B cell (primary cell): ENCODE data around the gene ATP5F1B. TPM values are rescaled to one million over a fixed set of nuclear protein-coding genes. Genes with fewer than 3 reads are reported as not detected.

Experiments
- ATAC-seq: fragments of 200-7000 bp; cut with Tn5 transposase; one replicate; pipeline ENCODE4 v1.10.0; 2021; ENCODE audit warnings: low read depth, mild to moderate bottlenecking, moderate number of reproducible peaks, moderate library complexity
- CTCF ChIA-PET: fragments of 350-600 bp; sonication (Branson Sonifier 250); formaldehyde crosslinking; loops from one replicate; lab custom pipeline; 2021; ENCODE audit warnings: antibody characterized with exemption, inconsistent platforms; lab: Charles Lee
- POLR2A ChIA-PET: fragments of 350-600 bp; sonication (Branson Sonifier 250); formaldehyde crosslinking; loops from one replicate; lab custom pipeline; 2021; ENCODE audit warnings: antibody characterized with exemption; lab: Charles Lee
- DNase-seq: peaks from one replicate; pipeline ENCODE4 v3.0.0; 2013
- H2AFZ ChIP-seq: 2 replicates; pipeline ENCODE4 v1.6.1; 2012; ENCODE audit warnings: mild to moderate bottlenecking, low read depth, low read length; ENCODE audit not compliant: insufficient read depth, poor library complexity, severe bottlenecking
- H3K27ac ChIP-seq, 2 donors: 1 replicate in 1 of 2; 2 replicates in 1 of 2; pipeline ENCODE4 v1.5.1; 2012 to 2013; ENCODE audit warnings: low read length in 2 of 2, mild to moderate bottlenecking in 2 of 2, moderate library complexity in 1 of 2
- H3K27me3 ChIP-seq, 4 experiments: fragments of 200-600 bp in 1 of 4; sonication (generic) in 1 of 4; replicated peaks in 1 of 4; 1 replicate in 2 of 4; 2 replicates in 2 of 4; pipeline versions ENCODE4 v1.6.1 to v1.7.0; 2013 to 2016; ENCODE audit warnings: low read length in 3 of 4, mild to moderate bottlenecking in 2 of 4, mixed read lengths in 1 of 4, moderate library complexity in 1 of 4; ENCODE audit not compliant: insufficient read depth in 4 of 4, control insufficient read depth in 3 of 4; ENCODE audit errors: control extremely low read depth in 1 of 4
- H3K36me3 ChIP-seq, 2 experiments: replicated peaks in 1 of 2; 1 replicate in 1 of 2; 2 replicates in 1 of 2; pipeline versions ENCODE4 v1.6.1 to v1.7.1; 2013; ENCODE audit warnings: low read length in 1 of 2; ENCODE audit not compliant: insufficient read depth in 2 of 2, control insufficient read depth in 1 of 2; ENCODE audit errors: control extremely low read depth in 1 of 2, extremely low read depth in 1 of 2
- H3K4me1 ChIP-seq, 2 donors: fragments of 200-600 bp in 1 of 2; sonication (generic) in 1 of 2; 1 replicate in 1 of 2; 2 replicates in 1 of 2; pipeline versions ENCODE4 v1.5.1 to v1.6.1; 2013 to 2017; ENCODE audit warnings: low read length in 2 of 2; ENCODE audit not compliant: control insufficient read depth in 2 of 2, insufficient read depth in 2 of 2
- H3K4me2 ChIP-seq: replicated peaks from 2 replicates; pipeline ENCODE3; 2012; ENCODE audit warnings: mild to moderate bottlenecking, low read depth, low read length; ENCODE audit not compliant: poor library complexity, severe bottlenecking
- H3K4me3 ChIP-seq, 5 experiments: fragments of 200-600 bp in 1 of 5; sonication (generic) in 1 of 5; 1 replicate in 3 of 5; 2 replicates in 2 of 5; pipeline versions ENCODE4 v1.5.1 to v1.7.0; 2011 to 2016; ENCODE audit warnings: low read length in 4 of 5, mild to moderate bottlenecking in 4 of 5, low read depth in 2 of 5, control low read depth in 1 of 5, moderate library complexity in 1 of 5; ENCODE audit not compliant: insufficient read depth in 1 of 5; ENCODE audit errors: control extremely low read depth in 1 of 5, extremely low read depth in 1 of 5
- H3K79me2 ChIP-seq: fragments of 200-600 bp; sonication (generic); one replicate; pipeline ENCODE4 v1.6.0; 2016; ENCODE audit warnings: low read length; ENCODE audit not compliant: control insufficient read depth, insufficient read depth
- H3K9ac ChIP-seq: fragments of 200-600 bp; sonication (generic); 2 replicates; pipeline ENCODE4 v1.6.1; 2017; ENCODE audit warnings: mild to moderate bottlenecking, low read length, moderate library complexity
- H3K9me3 ChIP-seq, 3 donors: one replicate each; pipeline versions ENCODE4 v1.6.1 to v1.7.1; 2013; ENCODE audit warnings: low read length in 2 of 3; ENCODE audit not compliant: control insufficient read depth in 2 of 3, insufficient read depth in 1 of 3; ENCODE audit errors: control extremely low read depth in 1 of 3
- H4K20me1 ChIP-seq: 2 replicates; pipeline ENCODE4 v1.6.0; 2012; ENCODE audit warnings: mild to moderate bottlenecking, low read length; ENCODE audit not compliant: insufficient read depth, control insufficient read depth, poor library complexity, severe bottlenecking
- H3K27ac Mint-ChIP-seq: one replicate; pipeline ENCODE4 v1.8.0; 2021; ENCODE audit warnings: mixed read lengths
- H3K27me3 Mint-ChIP-seq: one replicate; pipeline ENCODE4 v1.8.0; 2021; ENCODE audit warnings: mixed read lengths
- H3K4me1 Mint-ChIP-seq: one replicate; pipeline ENCODE4 v1.8.0; 2021; ENCODE audit warnings: mixed read lengths
- H3K4me3 Mint-ChIP-seq: one replicate; pipeline ENCODE4 v1.8.0; 2021; ENCODE audit warnings: mixed read lengths
- H3K9me3 Mint-ChIP-seq: one replicate; pipeline ENCODE4 v1.8.0; 2022; ENCODE audit warnings: mixed read lengths; ENCODE audit not compliant: insufficient read depth
- EZH2 ChIP-seq: IDR thresholded peaks from 2 replicates; pipeline ENCODE4 v1.6.1; 2012; ENCODE audit warnings: borderline replicate concordance, low read depth, mild to moderate bottlenecking, moderate library complexity, low read length; ENCODE audit not compliant: insufficient read depth, poor library complexity, severe bottlenecking
- WGBS: methylation state at CpG from one replicate; pipeline ENCODE4 v1.1.5; 2013; ENCODE audit warnings: missing lambda C conversion rate; ENCODE audit not compliant: insufficient coverage; 5-methylcytosine and 5-hydroxymethylcytosine counted together
- intact Hi-C: fragments of 100-400 bp; cut with micrococcal nuclease; formaldehyde crosslinking; loops from one replicate; pipeline ENCODE4 v1.10.0; 2022
- polyA plus RNA-seq: library from polyadenylated mRNA; depleted of rRNA; stranded (reverse); fragments of >200 nt; gene quantifications from 2 replicates; pipeline ENCODE4 v1.2.3, GENCODE V29; 2012
- total RNA-seq, 2 donors: library from RNA; stranded (reverse); fragments of 120-200 nt in 1 of 2; gene quantifications; 1 replicate in 1 of 2; 2 replicates in 1 of 2; pipeline versions ENCODE4 v1.2.3 to v1.2.4, GENCODE V29; 2013 to 2022
- TF ChIP-seq, protein P1 (sequence below): fragments of 200-600 bp; IDR thresholded peaks from one replicate; pipeline ENCODE4 v1.8.0; 2022; ENCODE audit warnings: antibody characterized with exemption, mild to moderate bottlenecking

ATP5F1B gene
- total and polyA plus RNA-seq, 2 donors (not counting 1 experiment from before 2014, with no cell fraction given) = 217 to 378 TPM

GRCh38 chr12:56602239-56602638 lies 43.5 kb downstream of the ATP5F1B start:
- H3K9me3 ChIP-seq = no peaks in the 10 kb centered on the region
- WGBS = no CpG with 5 or more reads among the region's 3 CpGs
- Mint-ChIP-seq H3K4me3 (no peak overlapping the region), H3K4me1 (no peaks in the 10 kb centered on the region), H3K27ac (no peak overlapping the region), H3K9me3 (no peaks in the 10 kb centered on the region), H3K27me3 (no peaks in the 10 kb centered on the region)
- peaks cover 12 to 97% of the 10 kb centered on the region in 2 experiments for H3K36me3 ChIP-seq
- ChIA-PET POLR2A (interaction anchor here (0.6 to 1.5 kb wide), 3 partner anchors 23 to 34 kb away, joined by 3 to 6 read pairs (median 5); no protein-coding TSS in a partner anchor), CTCF (interaction anchor here (0.7 to 5.2 kb wide), 6 partner anchors 12 to 386 kb away, joined by 3 to 48 read pairs (median 8); partner anchors contain the start of gene BAZ2A)
- H3K4me2 ChIP-seq = no peak overlapping the region
- no peak overlapping the region for H2AFZ ChIP-seq
- no peak for DNase-seq
- no peak overlapping the region for H3K27ac ChIP-seq
- intact Hi-C loops = loop anchor here (2.0 kb wide), 1 partner anchor 35 kb away; no protein-coding TSS in a partner anchor
- TF ChIP-seq EZH2 = no peak
- TF ChIP-seq, protein P1, sequence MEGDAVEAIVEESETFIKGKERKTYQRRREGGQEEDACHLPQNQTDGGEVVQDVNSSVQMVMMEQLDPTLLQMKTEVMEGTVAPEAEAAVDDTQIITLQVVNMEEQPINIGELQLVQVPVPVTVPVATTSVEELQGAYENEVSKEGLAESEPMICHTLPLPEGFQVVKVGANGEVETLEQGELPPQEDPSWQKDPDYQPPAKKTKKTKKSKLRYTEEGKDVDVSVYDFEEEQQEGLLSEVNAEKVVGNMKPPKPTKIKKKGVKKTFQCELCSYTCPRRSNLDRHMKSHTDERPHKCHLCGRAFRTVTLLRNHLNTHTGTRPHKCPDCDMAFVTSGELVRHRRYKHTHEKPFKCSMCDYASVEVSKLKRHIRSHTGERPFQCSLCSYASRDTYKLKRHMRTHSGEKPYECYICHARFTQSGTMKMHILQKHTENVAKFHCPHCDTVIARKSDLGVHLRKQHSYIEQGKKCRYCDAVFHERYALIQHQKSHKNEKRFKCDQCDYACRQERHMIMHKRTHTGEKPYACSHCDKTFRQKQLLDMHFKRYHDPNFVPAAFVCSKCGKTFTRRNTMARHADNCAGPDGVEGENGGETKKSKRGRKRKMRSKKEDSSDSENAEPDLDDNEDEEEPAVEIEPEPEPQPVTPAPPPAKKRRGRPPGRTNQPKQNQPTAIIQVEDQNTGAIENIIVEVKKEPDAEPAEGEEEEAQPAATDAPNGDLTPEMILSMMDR = no peak
- H3K79me2 ChIP-seq = no peaks in the 10 kb centered on the region
- H4K20me1 ChIP-seq = peaks cover 19% of the 10 kb centered on the region
- H3K9ac ChIP-seq = no peak overlapping the region
- H3K27me3 ChIP-seq = no peaks in the 10 kb centered on the region
- ATAC-seq = no peak
- no peak overlapping the region for H3K4me3 ChIP-seq
- no peaks in the 10 kb centered on the region for H3K4me1 ChIP-seq

GRCh38 chr12:56601503-56601902 lies 44.3 kb downstream of the ATP5F1B start:
- WGBS = 97% methylated on average over 3 of the region's 3 CpGs
- H3K4me1 Mint-ChIP-seq = no peaks in the 10 kb centered on the region
- no peak overlapping the region for H3K4me3 Mint-ChIP-seq
- TF ChIP-seq, protein P1 = no peak
- TF ChIP-seq EZH2 = no peak
- H3K9me3 ChIP-seq = no peaks in the 10 kb centered on the region
- H3K4me2 ChIP-seq = no peak overlapping the region
- peaks cover 19% of the 10 kb centered on the region for H4K20me1 ChIP-seq
- H3K27me3 ChIP-seq = no peaks in the 10 kb centered on the region
- no peak overlapping the region for H2AFZ ChIP-seq
- POLR2A ChIA-PET = interaction anchor here (1.4 kb wide), 1 partner anchor 35 kb away, joined by 5 read pairs; no protein-coding TSS in a partner anchor
- no peak overlapping the region for H3K4me3 ChIP-seq
- H3K9ac ChIP-seq = no peak overlapping the region
- H3K9me3 Mint-ChIP-seq = no peaks in the 10 kb centered on the region
- no peak overlapping the region for H3K27ac Mint-ChIP-seq
- no peak overlapping the region for H3K27ac ChIP-seq
- ATAC-seq (peak; percentile 54), DNase-seq (peak; percentile 48)
- CTCF ChIA-PET = interaction anchor here (0.5 to 5.2 kb wide), 9 partner anchors 9 to 1231 kb away, joined by 3 to 48 read pairs (median 3); partner anchors contain the start of gene BAZ2A
- H3K27me3 Mint-ChIP-seq = no peaks in the 10 kb centered on the region
- H3K79me2 ChIP-seq = no peaks in the 10 kb centered on the region
- no peaks in the 10 kb centered on the region for H3K4me1 ChIP-seq
- intact Hi-C loops = no loop called here
- peaks cover 14 to 96% of the 10 kb centered on the region in 2 experiments for H3K36me3 ChIP-seq
